GM12878 (cell line): ENCODE data around the gene NR2F6. TPM values are rescaled to one million over a fixed set of nuclear protein-coding genes. Genes with fewer than 3 reads are reported as not detected.

Experiments used
- BMI1 ChIP-seq: fragments of 450-650 bp; IDR thresholded peaks from 2 replicates; pipeline ENCODE4 v1.6.1; 2016; ENCODE audit warnings: mild to moderate bottlenecking, moderate library complexity, borderline replicate concordance
- KLF5 ChIP-seq: fragments of 450-650 bp; IDR thresholded peaks from 2 replicates; pipeline ENCODE4 v1.6.1; 2014; ENCODE audit warnings: mild to moderate bottlenecking; ENCODE audit not compliant: partially characterized antibody
- MTA2 ChIP-seq: fragments of 450-650 bp; IDR thresholded peaks from 2 replicates; pipeline ENCODE4 v1.6.1; 2016; ENCODE audit warnings: low read depth, mild to moderate bottlenecking, moderate library complexity
- MTA3 ChIP-seq: IDR thresholded peaks from 2 replicates; pipeline ENCODE4 v1.6.1; 2012; ENCODE audit warnings: low read length, inconsistent platforms, borderline replicate concordance
- MXI1 ChIP-seq: fragments of 150-350 bp; IDR thresholded peaks from 2 replicates; pipeline ENCODE4 v1.6.1; 2011; ENCODE audit warnings: low read depth, mild to moderate bottlenecking, inconsistent platforms, low read length, improper control_type of control experiment
- MYC ChIP-seq: IDR thresholded peaks from 2 replicates; pipeline ENCODE4 v1.6.1; 2011; ENCODE audit warnings: mild to moderate bottlenecking, low read length, moderate library complexity, inconsistent platforms; ENCODE audit not compliant: insufficient read depth, insufficient replicate concordance, insufficient read length, severe bottlenecking
- NFYA ChIP-seq: IDR thresholded peaks from 2 replicates; pipeline ENCODE4 v1.6.1; 2011; ENCODE audit warnings: low read depth, mild to moderate bottlenecking, low read length, improper control_type of control experiment, borderline replicate concordance
- NR2F1 ChIP-seq: fragments of 450-650 bp; conservative IDR thresholded peaks from 2 replicates; pipeline ENCODE4 v1.6.1; 2017; ENCODE audit warnings: mild to moderate bottlenecking
- RB1 ChIP-seq: fragments of 450-650 bp; formaldehyde crosslinking; IDR thresholded peaks from 2 replicates; pipeline ENCODE4 v1.6.1; 2017; ENCODE audit warnings: mild to moderate bottlenecking, borderline replicate concordance
- RBBP5 ChIP-seq: fragments of 200-600 bp; sonication (generic); conservative IDR thresholded peaks from 2 replicates; pipeline ENCODE4 v1.6.1; 2016
- SKIL ChIP-seq: fragments of 450-650 bp; IDR thresholded peaks from 2 replicates; pipeline ENCODE4 v1.6.1; 2017; ENCODE audit warnings: mild to moderate bottlenecking, low read depth, inconsistent platforms; ENCODE audit not compliant: poor library complexity, severe bottlenecking
- SPI1 ChIP-seq: IDR thresholded peaks from 2 replicates; pipeline ENCODE4 v1.6.1; 2011; ENCODE audit warnings: low read depth, mild to moderate bottlenecking, low read length, moderate library complexity, borderline replicate concordance; ENCODE audit not compliant: insufficient read depth
- SUZ12 ChIP-seq: fragments of 200-600 bp; sonication (generic); IDR thresholded peaks from one replicate; pipeline ENCODE4 v1.6.1; 2018; ENCODE audit warnings: antibody characterized with exemption, mild to moderate bottlenecking; ENCODE audit not compliant: unreplicated experiment
- TAF1 ChIP-seq: IDR thresholded peaks from 2 replicates; pipeline ENCODE4 v1.6.1; 2011; ENCODE audit warnings: mild to moderate bottlenecking, low read depth, low read length, borderline replicate concordance
- TCF12 ChIP-seq: IDR thresholded peaks from 2 replicates; pipeline ENCODE4 v1.6.1; 2011; ENCODE audit warnings: low read depth, mild to moderate bottlenecking, low read length
- TCF7 ChIP-seq: IDR thresholded peaks from 2 replicates; pipeline ENCODE4 v1.6.1; 2014; ENCODE audit warnings: antibody characterized with exemption, borderline replicate concordance
- YBX1 ChIP-seq: fragments of 450-650 bp; IDR thresholded peaks from 2 replicates; pipeline ENCODE4 v1.6.1; 2016; ENCODE audit warnings: antibody characterized with exemption
- ZBED1 ChIP-seq: IDR thresholded peaks from 2 replicates; pipeline ENCODE4 v1.6.1; 2016; ENCODE audit warnings: borderline replicate concordance
- polyA plus RNA-seq, 11 experiments: library from polyadenylated mRNA; depleted of rRNA in 4 of 11; unstranded in 6 of 11; stranded (reverse) in 5 of 11; fragments of >200 nt; fragmentation: Nextera tagmentation in 4 of 11; fragmentation: Illumina TruSeq in 1 of 11; extraction: Ambion mirVana in 4 of 11; extraction: Trizol in 1 of 11; gene quantifications; 1 replicate in 1 of 11; 2 replicates in 10 of 11; pipeline versions ENCODE4 v1.2.1 to v1.2.3, GENCODE V29; 2011 to 2016; ENCODE audit warnings: inconsistent platforms in 2 of 11, missing spikeins in 2 of 11, low read depth in 1 of 11
- total RNA-seq, 4 experiments: library from RNA; depleted of rRNA in 3 of 4; stranded (reverse); fragments of >200 nt in 3 of 4; fragmentation: Illumina TruSeq in 1 of 4; extraction: Trizol in 1 of 4; gene quantifications; 2 replicates each; pipeline versions ENCODE4 v1.2.1 to v1.2.3, GENCODE V29; 2013 to 2021
- TF ChIP-seq, protein P1 (sequence below): fragments of 450-650 bp; IDR thresholded peaks from 2 replicates; pipeline ENCODE4 v1.6.1; 2017; ENCODE audit warnings: mild to moderate bottlenecking, moderate library complexity
- TF ChIP-seq, protein P2 (sequence below): fragments of 450-650 bp; IDR thresholded peaks from 2 replicates; pipeline ENCODE4 v1.6.1; 2016; ENCODE audit warnings: mild to moderate bottlenecking
- TF ChIP-seq, protein P3 (sequence below): IDR thresholded peaks from 2 replicates; pipeline ENCODE4 v1.6.1; 2012; ENCODE audit warnings: low read depth, low read length, improper control_type of control experiment
- TF ChIP-seq, protein P4 (sequence below): IDR thresholded peaks from 2 replicates; pipeline ENCODE4 v1.6.1; 2012; ENCODE audit warnings: low read depth, low read length, improper control_type of control experiment

NR2F6 gene
- total and polyA plus RNA-seq, 10 of the 15 experiments (the other 5 are each of a cell fraction or from before 2014, with no cell fraction given): 0.18 to 15.5 (median 6.1) TPM

GRCh38 chr19:17260842-17261325 lies 15.2 kb upstream of the NR2F6 start (continued):
- TF ChIP-seq, protein P1, sequence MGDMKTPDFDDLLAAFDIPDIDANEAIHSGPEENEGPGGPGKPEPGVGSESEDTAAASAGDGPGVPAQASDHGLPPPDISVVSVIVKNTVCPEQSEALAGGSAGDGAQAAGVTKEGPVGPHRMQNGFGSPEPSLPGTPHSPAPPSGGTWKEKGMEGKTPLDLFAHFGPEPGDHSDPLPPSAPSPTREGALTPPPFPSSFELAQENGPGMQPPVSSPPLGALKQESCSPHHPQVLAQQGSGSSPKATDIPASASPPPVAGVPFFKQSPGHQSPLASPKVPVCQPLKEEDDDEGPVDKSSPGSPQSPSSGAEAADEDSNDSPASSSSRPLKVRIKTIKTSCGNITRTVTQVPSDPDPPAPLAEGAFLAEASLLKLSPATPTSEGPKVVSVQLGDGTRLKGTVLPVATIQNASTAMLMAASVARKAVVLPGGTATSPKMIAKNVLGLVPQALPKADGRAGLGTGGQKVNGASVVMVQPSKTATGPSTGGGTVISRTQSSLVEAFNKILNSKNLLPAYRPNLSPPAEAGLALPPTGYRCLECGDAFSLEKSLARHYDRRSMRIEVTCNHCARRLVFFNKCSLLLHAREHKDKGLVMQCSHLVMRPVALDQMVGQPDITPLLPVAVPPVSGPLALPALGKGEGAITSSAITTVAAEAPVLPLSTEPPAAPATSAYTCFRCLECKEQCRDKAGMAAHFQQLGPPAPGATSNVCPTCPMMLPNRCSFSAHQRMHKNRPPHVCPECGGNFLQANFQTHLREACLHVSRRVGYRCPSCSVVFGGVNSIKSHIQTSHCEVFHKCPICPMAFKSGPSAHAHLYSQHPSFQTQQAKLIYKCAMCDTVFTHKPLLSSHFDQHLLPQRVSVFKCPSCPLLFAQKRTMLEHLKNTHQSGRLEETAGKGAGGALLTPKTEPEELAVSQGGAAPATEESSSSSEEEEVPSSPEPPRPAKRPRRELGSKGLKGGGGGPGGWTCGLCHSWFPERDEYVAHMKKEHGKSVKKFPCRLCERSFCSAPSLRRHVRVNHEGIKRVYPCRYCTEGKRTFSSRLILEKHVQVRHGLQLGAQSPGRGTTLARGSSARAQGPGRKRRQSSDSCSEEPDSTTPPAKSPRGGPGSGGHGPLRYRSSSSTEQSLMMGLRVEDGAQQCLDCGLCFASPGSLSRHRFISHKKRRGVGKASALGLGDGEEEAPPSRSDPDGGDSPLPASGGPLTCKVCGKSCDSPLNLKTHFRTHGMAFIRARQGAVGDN: no peak
- no peak for TF ChIP-seq SPI1
- TF ChIP-seq, protein P2, sequence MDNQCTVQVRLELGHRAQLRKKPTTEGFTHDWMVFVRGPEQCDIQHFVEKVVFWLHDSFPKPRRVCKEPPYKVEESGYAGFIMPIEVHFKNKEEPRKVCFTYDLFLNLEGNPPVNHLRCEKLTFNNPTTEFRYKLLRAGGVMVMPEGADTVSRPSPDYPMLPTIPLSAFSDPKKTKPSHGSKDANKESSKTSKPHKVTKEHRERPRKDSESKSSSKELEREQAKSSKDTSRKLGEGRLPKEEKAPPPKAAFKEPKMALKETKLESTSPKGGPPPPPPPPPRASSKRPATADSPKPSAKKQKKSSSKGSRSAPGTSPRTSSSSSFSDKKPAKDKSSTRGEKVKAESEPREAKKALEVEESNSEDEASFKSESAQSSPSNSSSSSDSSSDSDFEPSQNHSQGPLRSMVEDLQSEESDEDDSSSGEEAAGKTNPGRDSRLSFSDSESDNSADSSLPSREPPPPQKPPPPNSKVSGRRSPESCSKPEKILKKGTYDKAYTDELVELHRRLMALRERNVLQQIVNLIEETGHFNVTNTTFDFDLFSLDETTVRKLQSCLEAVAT: no peak
- TF ChIP-seq KLF5: no peak
- no peak for TF ChIP-seq ZBED1
- TF ChIP-seq RB1: no peak
- TF ChIP-seq SKIL: no peak
- TF ChIP-seq RBBP5: no peak
- peak; percentile 42; the same call in 1 of the 2 replicates for TF ChIP-seq TCF12
- TF ChIP-seq YBX1: no peak
- TF ChIP-seq NFYA: no peak
- no peak for TF ChIP-seq MXI1
- TF ChIP-seq TCF7: no peak
- TF ChIP-seq TAF1: no peak
- no peak for TF ChIP-seq NR2F1
- no peak for TF ChIP-seq MTA2
- no peak for TF ChIP-seq MYC
- TF ChIP-seq, protein P3, sequence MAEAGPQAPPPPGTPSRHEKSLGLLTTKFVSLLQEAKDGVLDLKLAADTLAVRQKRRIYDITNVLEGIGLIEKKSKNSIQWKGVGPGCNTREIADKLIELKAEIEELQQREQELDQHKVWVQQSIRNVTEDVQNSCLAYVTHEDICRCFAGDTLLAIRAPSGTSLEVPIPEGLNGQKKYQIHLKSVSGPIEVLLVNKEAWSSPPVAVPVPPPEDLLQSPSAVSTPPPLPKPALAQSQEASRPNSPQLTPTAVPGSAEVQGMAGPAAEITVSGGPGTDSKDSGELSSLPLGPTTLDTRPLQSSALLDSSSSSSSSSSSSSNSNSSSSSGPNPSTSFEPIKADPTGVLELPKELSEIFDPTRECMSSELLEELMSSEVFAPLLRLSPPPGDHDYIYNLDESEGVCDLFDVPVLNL: no peak
- TF ChIP-seq SUZ12: no peak
- no peak for TF ChIP-seq BMI1
- TF ChIP-seq, protein P4, sequence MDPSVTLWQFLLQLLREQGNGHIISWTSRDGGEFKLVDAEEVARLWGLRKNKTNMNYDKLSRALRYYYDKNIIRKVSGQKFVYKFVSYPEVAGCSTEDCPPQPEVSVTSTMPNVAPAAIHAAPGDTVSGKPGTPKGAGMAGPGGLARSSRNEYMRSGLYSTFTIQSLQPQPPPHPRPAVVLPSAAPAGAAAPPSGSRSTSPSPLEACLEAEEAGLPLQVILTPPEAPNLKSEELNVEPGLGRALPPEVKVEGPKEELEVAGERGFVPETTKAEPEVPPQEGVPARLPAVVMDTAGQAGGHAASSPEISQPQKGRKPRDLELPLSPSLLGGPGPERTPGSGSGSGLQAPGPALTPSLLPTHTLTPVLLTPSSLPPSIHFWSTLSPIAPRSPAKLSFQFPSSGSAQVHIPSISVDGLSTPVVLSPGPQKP: peak; percentile 32; the same call in 1 of the 2 replicates
- no peak for TF ChIP-seq MTA3
